Suprapubic skin (tissue), 4 donors: ENCODE results near the gene TMEM229A.

Source experiments
- EP300 ChIP-seq: sonication (generic); formaldehyde crosslinking; IDR thresholded peaks from one replicate; pipeline ENCODE4 v1.6.1; 2017; ENCODE audit warnings: antibody characterized with exemption
- POLR2A ChIP-seq, 2 donors: fragments of 450-650 bp; IDR thresholded peaks; one replicate each; pipeline ENCODE4 v1.6.1; 2017; ENCODE audit warnings: antibody characterized with exemption in 2 of 2, mild to moderate bottlenecking in 2 of 2, moderate library complexity in 2 of 2
- POLR2AphosphoS5 ChIP-seq, 3 donors: sonication (generic); formaldehyde crosslinking; IDR thresholded peaks; one replicate each; pipeline ENCODE4 v1.6.1; 2017; ENCODE audit warnings: antibody characterized with exemption in 3 of 3
- TF ChIP-seq, protein P1 (sequence below), 2 donors: fragments of 200-600 bp in 1 of 2; fragments of 450-650 bp in 1 of 2; sonication (generic) in 1 of 2; IDR thresholded peaks; one replicate each; pipeline ENCODE4 v1.5.1; 2016 to 2019; ENCODE audit warnings: antibody characterized with exemption in 2 of 2, mild to moderate bottlenecking in 1 of 2, moderate library complexity in 1 of 2

GRCh38 chr7:124029396-124030188, 3.3 kb downstream of the TMEM229A start:
- TF ChIP-seq EP300 (no peak), POLR2AphosphoS5 (IDR thresholded peaks at IDR 0.05) (no peak), POLR2A (IDR thresholded peaks at IDR 0.05) (no peak)
- TF ChIP-seq, protein P1, sequence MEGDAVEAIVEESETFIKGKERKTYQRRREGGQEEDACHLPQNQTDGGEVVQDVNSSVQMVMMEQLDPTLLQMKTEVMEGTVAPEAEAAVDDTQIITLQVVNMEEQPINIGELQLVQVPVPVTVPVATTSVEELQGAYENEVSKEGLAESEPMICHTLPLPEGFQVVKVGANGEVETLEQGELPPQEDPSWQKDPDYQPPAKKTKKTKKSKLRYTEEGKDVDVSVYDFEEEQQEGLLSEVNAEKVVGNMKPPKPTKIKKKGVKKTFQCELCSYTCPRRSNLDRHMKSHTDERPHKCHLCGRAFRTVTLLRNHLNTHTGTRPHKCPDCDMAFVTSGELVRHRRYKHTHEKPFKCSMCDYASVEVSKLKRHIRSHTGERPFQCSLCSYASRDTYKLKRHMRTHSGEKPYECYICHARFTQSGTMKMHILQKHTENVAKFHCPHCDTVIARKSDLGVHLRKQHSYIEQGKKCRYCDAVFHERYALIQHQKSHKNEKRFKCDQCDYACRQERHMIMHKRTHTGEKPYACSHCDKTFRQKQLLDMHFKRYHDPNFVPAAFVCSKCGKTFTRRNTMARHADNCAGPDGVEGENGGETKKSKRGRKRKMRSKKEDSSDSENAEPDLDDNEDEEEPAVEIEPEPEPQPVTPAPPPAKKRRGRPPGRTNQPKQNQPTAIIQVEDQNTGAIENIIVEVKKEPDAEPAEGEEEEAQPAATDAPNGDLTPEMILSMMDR (IDR thresholded peaks at IDR 0.05), result no peak
